Measurements from ENCODE around the gene PTPRT. TPM values are rescaled to one million over a fixed set of nuclear protein-coding genes. Genes with fewer than 3 reads are reported as not detected.

PTPRT gene
- total and polyA plus RNA-seq, 2 experiments from 2014 or later, result not detected

DNA sequence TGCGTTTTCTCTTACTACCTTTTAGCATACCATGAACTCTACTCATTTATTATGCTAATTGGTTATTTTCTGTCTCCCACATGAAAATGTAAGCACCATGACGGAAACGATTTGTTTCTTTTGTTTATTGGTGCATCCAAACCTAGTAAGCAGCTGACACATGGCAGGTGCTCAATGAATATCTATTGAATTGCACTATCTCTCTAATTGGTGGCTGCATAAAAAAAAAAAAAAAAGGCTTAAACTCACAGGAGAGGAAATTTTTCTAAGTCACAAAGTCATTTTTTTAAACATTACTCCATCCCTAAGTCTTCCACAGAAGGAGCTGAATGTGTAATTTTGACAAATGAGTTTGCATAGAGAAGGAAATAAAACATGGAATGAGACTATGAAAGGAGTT lies 608.4 kb downstream of the PTPRT start:
- Mint-ChIP-seq H3K27ac (no peak overlapping the region), H3K36me3 (ENCODE audit: low read depth) (peaks cover 26% of the 10 kb centered on the region), H3K9me3 (peaks cover 53% of the 10 kb centered on the region), H3K4me3 (no peak overlapping the region), H3K4me1 (peaks cover 3% of the 10 kb centered on the region; the same call in 2 of the 3 replicates), H3K27me3 (ENCODE audit: insufficient read depth, low read depth, poor library complexity) (peaks cover 8% of the 10 kb centered on the region)
- TF ChIP-seq STAT1 (IDR thresholded peaks at IDR 0.05; ENCODE audit: unreplicated experiment) (no peak), EZH2phosphoT487 (IDR thresholded peaks at IDR 0.05; ENCODE audit: unreplicated experiment) (no peak), EZH2 (IDR thresholded peaks at IDR 0.05; ENCODE audit: low read depth, unreplicated experiment) (no peak), ZNF114 (CRISPR knock-in tag; IDR thresholded peaks at IDR 0.05) (no peak), POLR2AphosphoS5 (IDR thresholded peaks at IDR 0.05; ENCODE audit: low read depth) (no peak), NANOG (IDR thresholded peaks at IDR 0.05; ENCODE audit: borderline replicate concordance) (no peak), ZNF331 (CRISPR knock-in tag; IDR thresholded peaks at IDR 0.05; ENCODE audit: low read depth) (no peak), JUNB (IDR thresholded peaks at IDR 0.05; ENCODE audit: unreplicated experiment) (no peak), CREB1 (CRISPR knock-in tag; IDR thresholded peaks at IDR 0.05; ENCODE audit: low read depth) (no peak)
- TF ChIP-seq, protein P1, sequence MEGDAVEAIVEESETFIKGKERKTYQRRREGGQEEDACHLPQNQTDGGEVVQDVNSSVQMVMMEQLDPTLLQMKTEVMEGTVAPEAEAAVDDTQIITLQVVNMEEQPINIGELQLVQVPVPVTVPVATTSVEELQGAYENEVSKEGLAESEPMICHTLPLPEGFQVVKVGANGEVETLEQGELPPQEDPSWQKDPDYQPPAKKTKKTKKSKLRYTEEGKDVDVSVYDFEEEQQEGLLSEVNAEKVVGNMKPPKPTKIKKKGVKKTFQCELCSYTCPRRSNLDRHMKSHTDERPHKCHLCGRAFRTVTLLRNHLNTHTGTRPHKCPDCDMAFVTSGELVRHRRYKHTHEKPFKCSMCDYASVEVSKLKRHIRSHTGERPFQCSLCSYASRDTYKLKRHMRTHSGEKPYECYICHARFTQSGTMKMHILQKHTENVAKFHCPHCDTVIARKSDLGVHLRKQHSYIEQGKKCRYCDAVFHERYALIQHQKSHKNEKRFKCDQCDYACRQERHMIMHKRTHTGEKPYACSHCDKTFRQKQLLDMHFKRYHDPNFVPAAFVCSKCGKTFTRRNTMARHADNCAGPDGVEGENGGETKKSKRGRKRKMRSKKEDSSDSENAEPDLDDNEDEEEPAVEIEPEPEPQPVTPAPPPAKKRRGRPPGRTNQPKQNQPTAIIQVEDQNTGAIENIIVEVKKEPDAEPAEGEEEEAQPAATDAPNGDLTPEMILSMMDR (conservative IDR thresholded peaks at IDR 0.05; ENCODE audit: low read depth in 2 of 2), result no peak
- TF ChIP-seq, protein P2, sequence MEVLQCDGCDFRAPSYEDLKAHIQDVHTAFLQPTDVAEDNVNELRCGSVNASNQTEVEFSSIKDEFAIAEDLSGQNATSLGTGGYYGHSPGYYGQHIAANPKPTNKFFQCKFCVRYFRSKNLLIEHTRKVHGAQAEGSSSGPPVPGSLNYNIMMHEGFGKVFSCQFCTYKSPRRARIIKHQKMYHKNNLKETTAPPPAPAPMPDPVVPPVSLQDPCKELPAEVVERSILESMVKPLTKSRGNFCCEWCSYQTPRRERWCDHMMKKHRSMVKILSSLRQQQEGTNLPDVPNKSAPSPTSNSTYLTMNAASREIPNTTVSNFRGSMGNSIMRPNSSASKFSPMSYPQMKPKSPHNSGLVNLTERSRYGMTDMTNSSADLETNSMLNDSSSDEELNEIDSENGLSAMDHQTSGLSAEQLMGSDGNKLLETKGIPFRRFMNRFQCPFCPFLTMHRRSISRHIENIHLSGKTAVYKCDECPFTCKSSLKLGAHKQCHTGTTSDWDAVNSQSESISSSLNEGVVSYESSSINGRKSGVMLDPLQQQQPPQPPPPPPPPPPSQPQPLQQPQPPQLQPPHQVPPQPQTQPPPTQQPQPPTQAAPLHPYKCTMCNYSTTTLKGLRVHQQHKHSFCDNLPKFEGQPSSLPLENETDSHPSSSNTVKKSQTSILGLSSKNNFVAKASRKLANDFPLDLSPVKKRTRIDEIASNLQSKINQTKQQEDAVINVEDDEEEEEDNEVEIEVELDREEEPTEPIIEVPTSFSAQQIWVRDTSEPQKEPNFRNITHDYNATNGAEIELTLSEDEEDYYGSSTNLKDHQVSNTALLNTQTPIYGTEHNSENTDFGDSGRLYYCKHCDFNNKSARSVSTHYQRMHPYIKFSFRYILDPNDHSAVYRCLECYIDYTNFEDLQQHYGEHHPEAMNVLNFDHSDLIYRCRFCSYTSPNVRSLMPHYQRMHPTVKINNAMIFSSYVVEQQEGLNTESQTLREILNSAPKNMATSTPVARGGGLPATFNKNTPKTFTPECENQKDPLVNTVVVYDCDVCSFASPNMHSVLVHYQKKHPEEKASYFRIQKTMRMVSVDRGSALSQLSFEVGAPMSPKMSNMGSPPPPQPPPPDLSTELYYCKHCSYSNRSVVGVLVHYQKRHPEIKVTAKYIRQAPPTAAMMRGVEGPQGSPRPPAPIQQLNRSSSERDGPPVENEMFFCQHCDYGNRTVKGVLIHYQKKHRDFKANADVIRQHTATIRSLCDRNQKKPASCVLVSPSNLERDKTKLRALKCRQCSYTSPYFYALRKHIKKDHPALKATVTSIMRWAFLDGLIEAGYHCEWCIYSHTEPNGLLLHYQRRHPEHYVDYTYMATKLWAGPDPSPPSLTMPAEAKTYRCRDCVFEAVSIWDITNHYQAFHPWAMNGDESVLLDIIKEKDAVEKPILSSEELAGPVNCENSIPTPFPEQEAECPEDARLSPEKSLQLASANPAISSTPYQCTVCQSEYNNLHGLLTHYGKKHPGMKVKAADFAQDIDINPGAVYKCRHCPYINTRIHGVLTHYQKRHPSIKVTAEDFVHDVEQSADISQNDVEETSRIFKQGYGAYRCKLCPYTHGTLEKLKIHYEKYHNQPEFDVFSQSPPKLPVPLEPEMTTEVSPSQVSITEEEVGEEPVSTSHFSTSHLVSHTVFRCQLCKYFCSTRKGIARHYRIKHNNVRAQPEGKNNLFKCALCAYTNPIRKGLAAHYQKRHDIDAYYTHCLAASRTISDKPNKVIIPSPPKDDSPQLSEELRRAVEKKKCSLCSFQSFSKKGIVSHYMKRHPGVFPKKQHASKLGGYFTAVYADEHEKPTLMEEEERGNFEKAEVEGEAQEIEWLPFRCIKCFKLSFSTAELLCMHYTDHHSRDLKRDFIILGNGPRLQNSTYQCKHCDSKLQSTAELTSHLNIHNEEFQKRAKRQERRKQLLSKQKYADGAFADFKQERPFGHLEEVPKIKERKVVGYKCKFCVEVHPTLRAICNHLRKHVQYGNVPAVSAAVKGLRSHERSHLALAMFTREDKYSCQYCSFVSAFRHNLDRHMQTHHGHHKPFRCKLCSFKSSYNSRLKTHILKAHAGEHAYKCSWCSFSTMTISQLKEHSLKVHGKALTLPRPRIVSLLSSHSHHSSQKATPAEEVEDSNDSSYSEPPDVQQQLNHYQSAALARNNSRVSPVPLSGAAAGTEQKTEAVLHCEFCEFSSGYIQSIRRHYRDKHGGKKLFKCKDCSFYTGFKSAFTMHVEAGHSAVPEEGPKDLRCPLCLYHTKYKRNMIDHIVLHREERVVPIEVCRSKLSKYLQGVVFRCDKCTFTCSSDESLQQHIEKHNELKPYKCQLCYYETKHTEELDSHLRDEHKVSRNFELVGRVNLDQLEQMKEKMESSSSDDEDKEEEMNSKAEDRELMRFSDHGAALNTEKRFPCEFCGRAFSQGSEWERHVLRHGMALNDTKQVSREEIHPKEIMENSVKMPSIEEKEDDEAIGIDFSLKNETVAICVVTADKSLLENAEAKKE (CRISPR knock-in tag; IDR thresholded peaks at IDR 0.05), result no peak
- TF ChIP-seq, protein P3, sequence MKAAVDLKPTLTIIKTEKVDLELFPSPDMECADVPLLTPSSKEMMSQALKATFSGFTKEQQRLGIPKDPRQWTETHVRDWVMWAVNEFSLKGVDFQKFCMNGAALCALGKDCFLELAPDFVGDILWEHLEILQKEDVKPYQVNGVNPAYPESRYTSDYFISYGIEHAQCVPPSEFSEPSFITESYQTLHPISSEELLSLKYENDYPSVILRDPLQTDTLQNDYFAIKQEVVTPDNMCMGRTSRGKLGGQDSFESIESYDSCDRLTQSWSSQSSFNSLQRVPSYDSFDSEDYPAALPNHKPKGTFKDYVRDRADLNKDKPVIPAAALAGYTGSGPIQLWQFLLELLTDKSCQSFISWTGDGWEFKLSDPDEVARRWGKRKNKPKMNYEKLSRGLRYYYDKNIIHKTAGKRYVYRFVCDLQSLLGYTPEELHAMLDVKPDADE (IDR thresholded peaks at IDR 0.05), result no peak
- TF ChIP-seq, protein P4, sequence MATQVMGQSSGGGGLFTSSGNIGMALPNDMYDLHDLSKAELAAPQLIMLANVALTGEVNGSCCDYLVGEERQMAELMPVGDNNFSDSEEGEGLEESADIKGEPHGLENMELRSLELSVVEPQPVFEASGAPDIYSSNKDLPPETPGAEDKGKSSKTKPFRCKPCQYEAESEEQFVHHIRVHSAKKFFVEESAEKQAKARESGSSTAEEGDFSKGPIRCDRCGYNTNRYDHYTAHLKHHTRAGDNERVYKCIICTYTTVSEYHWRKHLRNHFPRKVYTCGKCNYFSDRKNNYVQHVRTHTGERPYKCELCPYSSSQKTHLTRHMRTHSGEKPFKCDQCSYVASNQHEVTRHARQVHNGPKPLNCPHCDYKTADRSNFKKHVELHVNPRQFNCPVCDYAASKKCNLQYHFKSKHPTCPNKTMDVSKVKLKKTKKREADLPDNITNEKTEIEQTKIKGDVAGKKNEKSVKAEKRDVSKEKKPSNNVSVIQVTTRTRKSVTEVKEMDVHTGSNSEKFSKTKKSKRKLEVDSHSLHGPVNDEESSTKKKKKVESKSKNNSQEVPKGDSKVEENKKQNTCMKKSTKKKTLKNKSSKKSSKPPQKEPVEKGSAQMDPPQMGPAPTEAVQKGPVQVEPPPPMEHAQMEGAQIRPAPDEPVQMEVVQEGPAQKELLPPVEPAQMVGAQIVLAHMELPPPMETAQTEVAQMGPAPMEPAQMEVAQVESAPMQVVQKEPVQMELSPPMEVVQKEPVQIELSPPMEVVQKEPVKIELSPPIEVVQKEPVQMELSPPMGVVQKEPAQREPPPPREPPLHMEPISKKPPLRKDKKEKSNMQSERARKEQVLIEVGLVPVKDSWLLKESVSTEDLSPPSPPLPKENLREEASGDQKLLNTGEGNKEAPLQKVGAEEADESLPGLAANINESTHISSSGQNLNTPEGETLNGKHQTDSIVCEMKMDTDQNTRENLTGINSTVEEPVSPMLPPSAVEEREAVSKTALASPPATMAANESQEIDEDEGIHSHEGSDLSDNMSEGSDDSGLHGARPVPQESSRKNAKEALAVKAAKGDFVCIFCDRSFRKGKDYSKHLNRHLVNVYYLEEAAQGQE (IDR thresholded peaks at IDR 0.05; ENCODE audit: unreplicated experiment), result no peak
- H3K27ac ChIP-seq (ENCODE audit: low read depth), result no peak overlapping the region
- H3K4me1 ChIP-seq (ENCODE audit: insufficient read depth), result no peaks in the 10 kb centered on the region
- no peaks in the 10 kb centered on the region for H4K20me1 ChIP-seq (replicated peaks; ENCODE audit: insufficient read depth)
- H3K9me2 ChIP-seq (ENCODE audit: insufficient read depth), result no peaks in the 10 kb centered on the region
- H3F3A ChIP-seq (replicated peaks; ENCODE audit: low read depth), result no peaks in the 10 kb centered on the region
- H3K79me2 ChIP-seq (replicated peaks; ENCODE audit: insufficient read depth), result no peaks in the 10 kb centered on the region
- H3K4me3 ChIP-seq, result no peak overlapping the region
- ATAC-seq, result no peak
- H3K36me3 ChIP-seq (ENCODE audit: insufficient read depth), result no peaks in the 10 kb centered on the region
- DNase-seq (ENCODE audit: low spot score), result no peak
- H3K27me3 ChIP-seq (ENCODE audit: insufficient read depth), result no peaks in the 10 kb centered on the region
- H2AFZ ChIP-seq, result no peak overlapping the region
- no peak overlapping the region for H3K4me2 ChIP-seq
